ENCODE data around the gene ATG16L2.

ATG16L2 gene

GRCh38 chr11:72775288-72776110 is 38.7 kb upstream of the ATG16L2 start:
- CTCF ChIA-PET, result interaction anchor here (0.6 to 0.8 kb wide), 3 partner anchors 19 to 524 kb away, joined by 4 read pairs; partner anchors contain the start of gene STARD10
- Histone ChIP-seq H3K27ac (ENCODE audit: extremely low read depth, low read depth, low read length) (no peak overlapping the region), H3K9me3 (ENCODE audit: control insufficient read depth, insufficient read depth, low read depth, low read length) (no peaks in the 10 kb centered on the region), H3K4me1 (ENCODE audit: control insufficient read depth, insufficient read depth, low read length) (no peaks in the 10 kb centered on the region), H3K36me3 (ENCODE audit: control insufficient read depth in 2 of 2, insufficient read depth in 1 of 2, low read length in 2 of 2) (peaks cover 0 to 5% of the 10 kb centered on the region in 2 experiments; a peak in 1 of 3 replicates), H3K4me3 (ENCODE audit: low read depth, low read length) (no peak overlapping the region)
- TF ChIP-seq EGR2 (tag by site-specific recombination; IDR thresholded peaks at IDR 0.05; ENCODE audit: low read depth) (no peak), ZNF214 (tag by site-specific recombination; IDR thresholded peaks at IDR 0.05; ENCODE audit: borderline replicate concordance) (no peak), ZNF623 (tag by site-specific recombination; IDR thresholded peaks at IDR 0.05) (peak; percentile 83)
- POLR2A ChIA-PET, result no interaction called here

- Histone ChIP-seq H3K4me3 (ENCODE audit: low read depth, low read length) (no peak overlapping the region), H3K4me1 (ENCODE audit: control insufficient read depth, insufficient read depth, low read length) (no peaks in the 10 kb centered on the region), H3K36me3 (ENCODE audit: control insufficient read depth in 2 of 2, insufficient read depth in 1 of 2, low read length in 2 of 2) (peaks cover 0 to 5% of the 10 kb centered on the region in 2 experiments; a peak in 1 of 3 replicates), H3K9me3 (ENCODE audit: control insufficient read depth, insufficient read depth, low read depth, low read length) (no peaks in the 10 kb centered on the region), H3K27ac (ENCODE audit: extremely low read depth, low read depth, low read length) (no peak overlapping the region)
- CTCF ChIA-PET, result interaction anchor here (0.6 to 1.3 kb wide), 4 partner anchors 18 to 524 kb away, joined by 4 to 5 read pairs (median 4); partner anchors contain the start of gene STARD10
- POLR2A ChIA-PET, result no interaction called here
- no peak for TF ChIP-seq ZNF239 (tag by site-specific recombination; IDR thresholded peaks at IDR 0.05)
- no peak for TF ChIP-seq ZNF76 (tag by site-specific recombination; IDR thresholded peaks at IDR 0.05; ENCODE audit: borderline replicate concordance, low read depth)
- TF ChIP-seq ZNF37A (tag by site-specific recombination; IDR thresholded peaks at IDR 0.05), result no peak
- TF ChIP-seq ZBTB26 (tag by site-specific recombination; optimal IDR thresholded peaks at IDR 0.05), result no peak
- TF ChIP-seq REST (tag by site-specific recombination; IDR thresholded peaks at IDR 0.05), result no peak
- TF ChIP-seq ZNF548 (tag by site-specific recombination; IDR thresholded peaks at IDR 0.05), result no peak
- no peak for TF ChIP-seq ZNF514 (tag by site-specific recombination; IDR thresholded peaks at IDR 0.05)
- no peak for TF ChIP-seq SCRT1 (tag by site-specific recombination; IDR thresholded peaks at IDR 0.05; ENCODE audit: borderline replicate concordance)
- TF ChIP-seq ZNF404 (tag by site-specific recombination; IDR thresholded peaks at IDR 0.05), result no peak
- TF ChIP-seq PRDM10 (tag by site-specific recombination; IDR thresholded peaks at IDR 0.05), result no peak
- no peak for TF ChIP-seq ZBTB44 (tag by site-specific recombination; IDR thresholded peaks at IDR 0.05)
- TF ChIP-seq HOXC10 (CRISPR knock-in tag; IDR thresholded peaks at IDR 0.05), result no peak
- no peak for TF ChIP-seq CTCF (tag by site-specific recombination; IDR thresholded peaks at IDR 0.05)
- no peak for TF ChIP-seq ZNF175 (tag by site-specific recombination; IDR thresholded peaks at IDR 0.05)
These were observed 37.9 kb upstream of the ATG16L2 start for GRCh38 chr11:72776117-72776843.

All from HEK293 (cell line).